Subcutaneous abdominal adipose tissue (tissue), 5 donors: Measurements from ENCODE around the gene FAM193B.

Experiments used
- H3K27ac ChIP-seq: one replicate; pipeline ENCODE4 v1.7.0; 2013; ENCODE audit warnings: low read depth, mild to moderate bottlenecking, inconsistent platforms, low read length, moderate library complexity
- H3K27me3 ChIP-seq, 5 donors: one replicate each; pipeline ENCODE4 v1.7.0; 2013; ENCODE audit warnings: low read length in 5 of 5, inconsistent platforms in 1 of 5; ENCODE audit not compliant: control insufficient read depth in 5 of 5, insufficient read depth in 4 of 5
- H3K36me3 ChIP-seq, 5 donors: one replicate each; pipeline ENCODE4 v1.7.0; 2013; ENCODE audit warnings: low read length in 5 of 5; ENCODE audit not compliant: control insufficient read depth in 5 of 5, insufficient read depth in 5 of 5
- H3K4me1 ChIP-seq, 5 donors: one replicate each; pipeline ENCODE4 v1.7.0; 2013; ENCODE audit warnings: low read length in 5 of 5, mild to moderate bottlenecking in 3 of 5, moderate library complexity in 1 of 5; ENCODE audit not compliant: control insufficient read depth in 5 of 5, insufficient read depth in 5 of 5
- H3K4me3 ChIP-seq, 5 donors: one replicate each; pipeline ENCODE4 v1.7.0; 2013; ENCODE audit warnings: low read length in 5 of 5, low read depth in 1 of 5
- H3K9ac ChIP-seq, 5 donors: one replicate each; pipeline ENCODE4 v1.7.0; 2013; ENCODE audit warnings: low read length in 5 of 5, mild to moderate bottlenecking in 4 of 5, moderate library complexity in 3 of 5
- H3K9me3 ChIP-seq, 5 donors: one replicate each; pipeline ENCODE4 v1.7.0; 2013; ENCODE audit warnings: low read length in 5 of 5; ENCODE audit not compliant: control insufficient read depth in 5 of 5
- donor health status: healthy.
- donor health status: healthy.
- donor health status: healthy.
- donor health status: healthy.
- donor health status: healthy.

The FAM193B gene

DNA sequence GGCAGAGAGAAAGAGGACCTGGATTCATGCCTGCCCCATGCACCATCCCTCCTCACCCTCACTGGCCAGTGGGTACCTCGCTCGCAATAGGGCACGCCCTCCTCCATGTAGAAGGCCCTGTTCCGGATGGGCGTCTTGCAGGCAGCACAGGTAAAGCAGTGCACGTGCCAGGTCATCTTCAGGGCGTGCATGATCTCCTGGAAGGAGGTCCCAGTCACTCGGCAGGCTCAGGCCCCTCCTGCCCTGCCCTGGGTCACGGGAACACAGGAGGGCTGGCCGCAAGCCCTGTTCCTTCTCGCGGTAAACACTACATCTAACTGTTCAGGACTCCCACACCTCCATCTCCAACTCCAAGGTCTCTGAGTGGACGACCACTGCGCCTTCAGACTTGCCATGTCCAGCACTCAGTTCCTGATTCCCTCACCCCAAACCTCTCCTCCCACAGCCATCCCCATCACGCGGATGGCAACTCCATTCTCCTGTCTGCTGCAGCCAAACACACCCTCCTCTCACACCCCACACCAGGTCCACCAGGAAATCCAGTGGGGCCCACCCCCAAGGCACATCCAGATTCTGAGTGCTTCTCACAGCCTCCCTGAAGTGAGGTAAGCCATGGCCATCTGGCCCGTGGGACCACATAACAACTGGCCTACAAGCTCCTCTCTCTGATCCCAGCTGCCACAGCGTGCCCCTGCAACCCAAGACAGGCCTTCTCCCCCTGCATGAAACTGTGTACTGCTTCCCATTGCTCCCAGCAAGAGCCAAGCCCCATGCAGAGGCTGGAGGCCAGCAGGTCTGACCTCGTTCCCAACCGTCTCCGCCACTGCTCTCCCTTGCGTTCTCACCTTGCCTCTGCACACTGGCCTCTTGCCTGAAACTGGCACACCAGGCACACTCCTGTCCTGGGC lies 70.1 kb downstream of the FAM193B start:
- Histone ChIP-seq H3K4me1 (peaks cover 3 to 14% (median 11%) of the 10 kb centered on the region in 5 donors), H3K27ac (no peak overlapping the region), H3K4me3 (no peak overlapping the region), H3K9me3 (no peaks in the 10 kb centered on the region), H3K36me3 (peaks cover 0 to 55% (median 47%) of the 10 kb centered on the region in 5 donors), H3K27me3 (no peaks in the 10 kb centered on the region), H3K9ac (no peak overlapping the region)

DNA sequence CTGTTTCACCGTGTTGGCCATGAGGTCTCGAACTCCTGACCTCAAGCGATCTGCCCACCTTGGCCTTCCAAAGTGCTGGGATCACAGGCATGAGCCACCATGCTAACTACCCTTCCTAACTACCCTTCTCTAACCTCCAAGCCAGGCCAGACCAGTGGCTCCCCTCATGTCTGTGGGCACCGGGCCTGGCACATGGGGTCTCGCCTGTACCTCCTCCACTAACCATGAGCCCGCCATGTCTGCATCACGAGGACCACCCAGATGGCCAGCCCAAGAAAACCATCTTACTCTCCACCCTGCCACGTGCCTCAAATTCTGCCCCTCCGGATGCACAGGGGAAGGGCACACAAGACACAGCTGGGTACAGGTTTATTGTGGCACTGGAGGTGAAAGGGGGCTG lies 71.3 kb downstream of the FAM193B start:
- Histone ChIP-seq H3K27me3 (no peaks in the 10 kb centered on the region), H3K4me1 (peaks cover 5 to 24% (median 17%) of the 10 kb centered on the region in 5 donors), H3K9ac (no peak overlapping the region), H3K4me3 (no peak overlapping the region), H3K36me3 (peaks cover 0 to 44% (median 37%) of the 10 kb centered on the region in 5 donors), H3K27ac (no peak overlapping the region), H3K9me3 (no peaks in the 10 kb centered on the region)

- H3K36me3 ChIP-seq = peaks cover 0 to 38% (median 31%) of the 10 kb centered on the region in 5 donors
Observed at GRCh38 chr5:177482359-177482795, 72.0 kb downstream of the FAM193B start.

GRCh38 chr5:177479774-177480173 lies 74.6 kb downstream of the FAM193B start:
- H3K4me3 ChIP-seq = no peak overlapping the region
- H3K27ac ChIP-seq = peak overlapping the region; percentile 18
- H3K36me3 ChIP-seq = peaks cover 0 to 22% (median 19%) of the 10 kb centered on the region in 5 donors
- H3K9me3 ChIP-seq = no peaks in the 10 kb centered on the region
- H3K27me3 ChIP-seq = no peaks in the 10 kb centered on the region
- peak overlapping the region in 2 of 5 donors; percentile 17 to 53 for H3K9ac ChIP-seq
- H3K4me1 ChIP-seq = peaks cover 5 to 33% (median 21%) of the 10 kb centered on the region in 5 donors

More at GRCh38 chr5:177482359-177482795, 72.0 kb downstream of the FAM193B start:
- Histone ChIP-seq H3K9ac (no peak overlapping the region), H3K4me1 (peaks cover 5 to 31% (median 21%) of the 10 kb centered on the region in 5 donors), H3K4me3 (no peak overlapping the region), H3K9me3 (no peaks in the 10 kb centered on the region), H3K27me3 (no peaks in the 10 kb centered on the region), H3K27ac (no peak overlapping the region)

DNA sequence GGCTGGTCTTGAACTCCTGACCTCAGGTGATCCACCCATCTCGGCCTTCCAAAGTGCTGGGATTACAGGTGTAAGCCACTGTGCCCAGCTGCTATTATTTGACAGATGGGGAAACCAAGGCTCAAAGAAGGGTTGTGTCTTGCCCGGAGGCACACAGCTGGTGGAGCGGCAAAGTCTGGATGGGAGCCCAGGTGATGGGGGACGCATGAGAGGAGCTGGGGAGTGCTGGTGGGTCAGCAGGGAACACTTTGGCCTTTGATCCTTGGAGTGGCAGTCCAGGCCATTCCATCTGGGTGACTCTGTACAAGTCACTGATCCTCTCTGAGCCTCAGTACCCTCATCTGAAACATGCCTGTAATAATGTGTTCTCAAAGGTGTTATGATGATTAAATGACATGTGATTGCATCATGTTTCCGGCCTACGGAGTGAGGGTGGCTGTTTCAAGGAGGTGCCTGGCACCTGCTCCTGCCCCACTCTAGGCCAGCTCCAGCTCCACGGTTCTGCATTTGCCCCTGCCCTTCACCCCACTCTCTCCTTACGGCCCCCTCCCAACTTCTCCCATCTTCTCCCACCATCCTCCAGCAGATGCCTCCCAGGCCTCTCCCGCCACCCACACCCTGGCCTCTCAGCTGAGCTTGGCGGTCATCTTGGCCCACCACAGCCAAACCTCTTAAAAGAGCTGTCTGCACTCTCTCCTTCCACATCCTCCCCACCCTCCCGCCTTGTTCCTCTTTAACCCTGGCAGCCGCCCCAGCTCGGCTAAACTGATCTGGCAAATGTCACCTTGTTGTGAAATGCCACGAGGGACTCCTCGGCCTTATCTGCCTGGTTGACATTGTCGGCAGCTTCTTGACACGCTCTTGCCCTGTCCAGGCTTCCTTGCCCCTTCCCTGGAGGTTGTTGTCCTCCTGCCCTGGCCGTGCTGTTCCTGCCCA lies 75.4 kb downstream of the FAM193B start:
- peak overlapping the region; percentile 18 for H3K27ac ChIP-seq
- peaks cover 0 to 15% (median 11%) of the 10 kb centered on the region in 5 donors for H3K36me3 ChIP-seq
- H3K4me1 ChIP-seq = peaks cover 5 to 37% (median 23%) of the 10 kb centered on the region in 5 donors
- H3K9me3 ChIP-seq = no peaks in the 10 kb centered on the region
- no peaks in the 10 kb centered on the region for H3K27me3 ChIP-seq
- H3K9ac ChIP-seq = peak overlapping the region in 2 of 5 donors; percentile 38 to 53
- peak overlapping the region in 1 of 5 donors; percentile 19 for H3K4me3 ChIP-seq

DNA sequence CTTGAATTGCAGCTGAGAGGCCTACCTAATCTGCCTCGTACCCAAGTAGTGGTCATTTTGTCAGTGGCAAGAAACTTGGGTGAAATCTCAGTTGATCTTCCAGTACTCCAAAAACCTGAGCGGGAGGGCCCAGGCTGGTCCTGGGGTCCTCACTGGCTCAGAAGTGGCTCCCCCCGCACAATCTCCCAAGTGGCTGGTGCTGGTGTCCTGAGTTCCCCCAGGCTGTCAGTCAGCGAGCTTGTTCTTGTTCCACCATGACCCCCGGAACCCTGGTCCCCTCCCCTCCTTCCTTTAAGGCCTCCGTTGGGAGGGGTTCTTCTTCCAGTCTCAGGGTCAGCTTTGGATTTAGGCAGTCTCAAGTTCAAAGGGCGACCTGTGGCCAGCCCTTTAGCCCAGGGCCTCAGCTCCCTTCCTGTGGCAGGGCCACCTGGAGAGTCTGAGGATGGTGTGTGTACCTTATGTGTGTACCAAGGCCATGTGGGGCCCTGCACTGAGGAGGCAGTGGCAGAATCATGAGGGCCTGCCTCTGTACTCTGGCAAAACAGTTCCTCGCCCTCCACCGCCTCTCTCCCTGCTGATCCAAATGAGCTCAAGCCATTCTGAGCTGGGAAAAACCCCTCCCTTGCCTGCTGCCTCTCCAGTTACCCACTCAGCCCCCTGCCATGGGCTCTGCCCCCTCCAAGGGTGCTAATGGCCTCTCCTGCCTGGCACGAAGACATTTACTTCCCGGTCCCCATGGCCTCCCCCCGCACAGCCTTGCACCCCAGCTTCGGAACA lies 76.5 kb downstream of the FAM193B start:
- Histone ChIP-seq H3K9me3 (no peaks in the 10 kb centered on the region), H3K27ac (peak overlapping the region; percentile 6), H3K36me3 (peaks cover 0 to 5% (median 4%) of the 10 kb centered on the region in 5 donors), H3K4me3 (no peak overlapping the region), H3K9ac (no peak overlapping the region), H3K4me1 (peaks cover 5 to 38% (median 25%) of the 10 kb centered on the region in 5 donors), H3K27me3 (no peaks in the 10 kb centered on the region)

- no peak overlapping the region for H3K27ac ChIP-seq
- H3K9ac ChIP-seq = no peak overlapping the region
- H3K4me1 ChIP-seq = peaks cover 7 to 49% (median 35%) of the 10 kb centered on the region in 5 donors
- peaks cover 0 to 2% (median under 1%) of the 10 kb centered on the region in 5 donors for H3K36me3 ChIP-seq
- H3K4me3 ChIP-seq = no peak overlapping the region
- no peaks in the 10 kb centered on the region for H3K9me3 ChIP-seq
- H3K27me3 ChIP-seq = no peaks in the 10 kb centered on the region
Observed at GRCh38 chr5:177476531-177477233, 77.7 kb downstream of the FAM193B start.

- Histone ChIP-seq H3K36me3 (peaks cover 0 to 4% (median 0%) of the 10 kb centered on the region in 5 donors), H3K27me3 (no peaks in the 10 kb centered on the region), H3K9ac (no peak overlapping the region), H3K27ac (no peak overlapping the region), H3K4me3 (no peak overlapping the region), H3K4me1 (peaks cover 7 to 58% (median 44%) of the 10 kb centered on the region in 5 donors), H3K9me3 (no peaks in the 10 kb centered on the region)
Observed at GRCh38 chr5:177475563-177476427, 78.6 kb downstream of the FAM193B start.
